ENCODE measurements around the gene SLC1A2.

GRCh38 chr11:35255514-35255913 lies 163.8 kb downstream of the SLC1A2 start:
- TF ChIP-seq CTCF (IDR thresholded peaks at IDR 0.05) (no peak), POLR2A (IDR thresholded peaks at IDR 0.05) (no peak)

Data from breast epithelium (tissue), 3 donors.